GM21528 (cell line): ENCODE results near the gene GLS.
"Not testable (repeated sequence)": the region's sequence is repeated elsewhere in the genome, so short reads cannot be mapped to it uniquely, and the experiment has no call there.

Source experiments
- ATAC-seq: cut with Tn5 transposase; IDR thresholded peaks from one replicate; pipeline ENCODE4 v1.9.1; 2021; ENCODE audit warnings: mild to moderate bottlenecking, moderate library complexity; ENCODE audit not compliant: unreplicated experiment, low FRiP score

The GLS gene

DNA sequence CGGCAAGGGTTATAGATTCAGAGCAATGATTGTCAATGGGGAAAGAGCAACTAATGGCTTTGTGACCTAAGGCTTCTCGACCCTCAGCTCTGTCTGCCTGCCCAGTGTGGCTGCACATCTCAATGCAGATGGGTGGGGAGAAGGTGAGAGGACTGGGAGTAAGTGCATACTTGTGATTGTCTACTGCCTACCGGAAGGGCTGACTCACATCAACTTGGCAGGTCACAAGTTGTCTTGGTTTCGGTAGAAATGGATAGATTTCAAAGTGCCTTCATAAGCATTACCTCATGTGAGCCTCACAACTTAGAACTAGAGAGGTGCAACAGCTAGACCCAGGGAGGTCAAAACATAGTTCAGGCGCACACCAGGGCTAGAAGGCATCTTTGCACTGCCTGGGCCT lies 104.0 kb downstream of the GLS start:
- no peak for ATAC-seq

DNA sequence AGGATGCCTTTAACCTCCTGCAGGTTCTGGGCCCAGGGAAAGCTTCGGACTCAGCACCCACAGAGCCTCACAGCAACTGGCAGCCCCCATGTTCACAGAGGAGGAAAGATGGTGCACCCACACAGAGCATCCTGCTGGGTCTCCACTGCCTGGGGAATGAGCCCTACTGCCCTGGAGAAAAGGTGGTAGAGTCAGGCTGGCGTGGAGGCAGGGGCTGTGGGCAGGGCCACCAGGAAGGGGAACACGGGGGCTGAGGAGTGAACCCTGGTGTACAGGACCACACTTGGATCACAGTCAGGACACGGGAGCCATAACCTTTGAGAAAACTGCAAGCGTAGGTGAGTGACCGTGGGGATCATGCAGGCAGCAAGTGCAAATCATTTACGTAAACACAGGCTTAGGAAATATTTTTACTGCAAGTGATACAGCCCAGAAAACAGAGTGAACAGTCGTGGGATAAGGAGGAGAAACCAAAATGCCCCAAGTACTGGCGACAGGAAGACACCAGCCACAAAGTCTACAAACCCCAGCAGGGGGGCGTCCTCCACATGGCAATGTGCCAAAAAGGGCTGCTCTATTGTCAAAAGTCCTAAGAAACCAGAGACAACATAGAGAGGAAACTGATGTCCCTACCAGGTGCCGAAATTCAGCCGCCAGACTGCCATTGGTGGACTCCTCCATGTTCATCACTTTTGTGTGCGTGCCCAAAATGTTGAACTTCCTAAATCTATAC lies 105.8 kb downstream of the GLS start:
- no peak for ATAC-seq

DNA sequence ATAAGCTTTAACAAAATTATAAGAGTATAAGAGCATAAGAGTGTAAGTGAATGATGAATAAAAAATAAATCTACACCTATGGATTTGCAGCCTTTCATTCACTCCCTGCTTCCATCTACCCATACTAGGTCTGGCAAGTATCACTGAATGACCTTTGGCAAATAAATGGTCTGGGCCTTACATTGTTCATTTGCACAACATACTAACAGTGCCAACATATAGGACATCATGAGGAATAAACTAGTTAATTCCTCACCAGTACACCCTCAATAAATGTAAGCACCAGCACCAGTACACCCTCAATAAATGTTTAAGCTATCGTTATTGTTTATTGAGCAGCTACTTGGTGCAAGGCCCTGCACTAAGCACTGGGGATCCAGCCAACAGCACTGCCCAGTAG lies 106.5 kb downstream of the GLS start:
- no peak for ATAC-seq

DNA sequence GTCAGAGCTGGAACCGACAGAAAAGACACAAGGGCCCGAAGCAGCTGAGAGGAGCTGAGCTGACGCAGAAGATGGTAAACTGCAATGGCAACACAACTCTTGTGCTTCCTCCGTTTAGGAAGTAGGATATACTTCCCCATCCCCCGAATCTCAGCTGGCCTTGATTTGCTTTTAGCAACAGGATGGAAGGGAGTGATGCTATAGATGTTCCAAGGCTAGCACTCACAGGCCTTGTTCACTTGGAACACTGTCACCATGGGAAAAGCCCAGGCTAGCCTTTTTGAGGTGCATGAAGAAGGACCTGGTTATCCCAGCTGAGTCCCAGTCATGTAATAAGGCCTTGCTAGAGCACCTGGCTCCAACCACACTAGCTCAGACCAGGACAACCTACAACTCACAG lies 107.3 kb downstream of the GLS start:
- ATAC-seq, result no peak

DNA sequence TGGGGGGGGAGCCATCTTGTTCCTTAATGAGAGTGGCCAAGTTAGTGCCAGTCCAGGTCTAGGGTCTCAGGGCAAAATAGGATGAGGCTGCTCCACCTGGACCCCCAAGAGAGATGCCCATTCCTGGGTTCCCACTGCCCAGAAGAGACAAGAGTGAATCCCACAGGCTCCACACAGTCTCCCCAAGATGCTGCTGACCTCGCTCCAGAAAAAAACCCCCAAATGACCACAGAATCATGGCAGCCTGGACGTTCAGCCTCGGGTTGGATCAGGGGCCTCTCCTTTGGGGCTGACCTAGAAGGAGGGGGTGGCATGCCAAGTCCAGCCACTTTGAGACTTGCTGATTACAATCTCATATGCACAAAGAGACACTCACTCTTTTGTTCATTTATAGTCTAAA lies 108.3 kb downstream of the GLS start:
- ATAC-seq, result no peak

DNA sequence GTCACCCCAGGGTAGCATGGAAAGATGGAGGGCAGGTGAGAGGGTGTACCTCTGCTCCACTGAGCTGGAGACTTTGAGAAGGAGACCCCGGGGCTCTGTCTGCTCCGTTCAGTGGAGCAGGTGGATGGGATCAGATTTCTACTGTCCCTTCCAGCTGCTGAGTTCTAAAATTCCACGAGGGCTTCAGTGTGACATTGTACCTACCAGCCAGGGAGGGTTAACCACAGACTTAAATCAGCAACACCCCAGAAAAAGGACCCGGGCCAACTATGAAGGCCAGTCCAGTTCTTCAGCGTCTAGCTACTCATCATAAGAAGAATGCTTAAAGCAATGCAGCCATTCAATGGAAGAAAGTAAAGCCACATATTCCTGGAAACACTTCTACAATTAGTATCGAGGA lies 109.5 kb downstream of the GLS start:
- ATAC-seq, result no peak

DNA sequence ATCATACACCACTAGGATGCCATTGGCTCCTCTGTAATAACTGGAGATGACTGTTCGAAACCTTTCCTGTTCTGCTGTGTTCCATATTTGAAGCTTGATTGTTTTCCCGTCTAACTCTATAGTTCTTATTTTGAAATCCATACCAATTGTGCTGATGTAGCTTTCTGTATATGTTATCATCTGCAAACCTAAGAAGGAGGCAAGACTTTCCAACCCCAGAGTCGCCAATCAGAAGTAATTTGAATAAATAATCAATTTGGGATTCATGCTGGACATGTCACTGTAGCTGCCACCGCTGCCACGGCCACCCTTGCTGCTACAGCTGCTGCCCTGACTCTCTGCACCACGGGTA lies 112.6 kb downstream of the GLS start:
- no peak for ATAC-seq

DNA sequence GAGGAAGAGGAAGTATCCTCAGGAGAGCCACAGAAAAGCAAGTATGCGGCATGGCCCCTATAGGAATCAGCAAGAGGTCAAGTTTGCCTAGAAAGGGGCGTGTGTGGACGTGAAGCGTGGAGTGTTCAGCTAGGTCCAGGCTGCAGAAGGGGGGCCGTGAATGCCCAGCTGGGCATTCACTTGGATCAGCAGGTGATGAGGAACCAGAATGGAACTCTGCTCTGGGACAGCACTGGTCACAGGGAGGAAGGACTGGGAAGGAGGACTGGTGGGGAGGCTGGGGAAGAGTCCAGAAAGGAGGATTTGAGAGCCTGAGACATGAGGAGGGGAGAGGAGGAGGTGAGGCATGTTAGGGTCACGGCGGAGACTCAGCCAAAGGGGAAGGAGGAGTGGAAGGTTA lies 113.5 kb downstream of the GLS start:
- ATAC-seq, result no peak

DNA sequence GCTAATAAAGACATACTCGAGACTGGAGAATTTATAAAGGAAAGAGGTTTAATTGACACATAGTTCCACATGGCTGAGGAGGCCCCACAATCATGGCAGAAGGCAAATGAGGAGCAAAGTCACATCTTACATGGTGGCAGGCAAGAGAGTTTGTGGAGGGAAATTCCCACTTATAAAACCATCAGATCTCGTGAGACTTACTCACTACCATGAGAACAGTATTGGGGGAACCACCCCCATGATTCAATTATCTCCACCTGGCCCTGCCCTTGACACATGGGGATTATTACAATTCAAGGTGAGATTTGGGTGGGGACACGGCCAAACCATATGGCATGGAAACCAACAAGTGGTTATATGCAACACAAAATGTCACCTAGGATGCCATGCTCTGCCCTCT lies 114.7 kb downstream of the GLS start:
- ATAC-seq, result not testable (repeated sequence)

DNA sequence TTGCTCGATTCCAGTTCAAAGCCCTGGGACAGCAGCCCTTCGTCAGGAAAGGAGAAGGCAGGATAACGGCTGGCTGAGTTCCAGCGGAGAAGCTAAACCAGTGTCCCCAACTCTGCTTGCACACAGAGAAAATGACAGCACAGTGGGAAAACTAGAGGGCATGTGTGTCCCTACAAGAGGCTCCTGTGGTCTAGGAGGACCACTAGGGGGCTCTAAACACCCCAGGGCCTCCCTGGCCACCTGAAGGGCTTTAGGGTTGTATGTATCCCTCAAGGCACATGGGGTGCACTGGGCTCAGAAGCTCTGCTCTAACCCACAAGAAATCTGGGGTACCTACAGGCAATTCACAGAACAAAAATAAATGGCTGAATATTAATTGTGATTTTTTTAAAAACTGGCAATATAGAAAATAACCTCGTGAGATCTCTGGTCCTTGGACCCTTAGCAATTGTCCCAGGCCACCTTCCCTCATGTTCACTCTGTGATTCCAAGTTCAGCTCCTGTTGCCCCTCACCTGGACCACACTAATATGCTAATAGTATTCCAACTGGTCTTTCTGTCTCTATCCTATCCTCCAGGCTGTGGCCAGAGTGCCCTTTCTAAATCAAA lies 115.8 kb downstream of the GLS start:
- no peak for ATAC-seq

DNA sequence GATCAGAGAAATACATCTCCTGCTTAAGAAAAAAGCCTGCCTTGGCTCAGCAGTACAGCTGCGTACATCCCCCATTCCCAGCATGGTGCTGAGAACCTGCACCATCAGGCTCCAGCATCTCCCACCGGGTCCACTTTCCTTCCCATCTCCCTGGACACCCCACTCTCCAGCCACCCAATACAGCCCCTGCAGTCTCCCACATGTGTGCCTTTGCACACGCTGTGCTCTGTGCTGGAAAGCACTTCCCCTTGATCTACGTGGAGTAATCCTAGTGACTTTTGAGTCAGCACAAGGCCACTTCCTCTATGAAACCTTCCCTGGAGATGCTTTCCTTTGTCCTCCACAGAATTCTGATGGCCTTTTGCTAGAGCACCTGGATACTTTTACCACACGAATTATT lies 116.3 kb downstream of the GLS start:
- no peak for ATAC-seq

DNA sequence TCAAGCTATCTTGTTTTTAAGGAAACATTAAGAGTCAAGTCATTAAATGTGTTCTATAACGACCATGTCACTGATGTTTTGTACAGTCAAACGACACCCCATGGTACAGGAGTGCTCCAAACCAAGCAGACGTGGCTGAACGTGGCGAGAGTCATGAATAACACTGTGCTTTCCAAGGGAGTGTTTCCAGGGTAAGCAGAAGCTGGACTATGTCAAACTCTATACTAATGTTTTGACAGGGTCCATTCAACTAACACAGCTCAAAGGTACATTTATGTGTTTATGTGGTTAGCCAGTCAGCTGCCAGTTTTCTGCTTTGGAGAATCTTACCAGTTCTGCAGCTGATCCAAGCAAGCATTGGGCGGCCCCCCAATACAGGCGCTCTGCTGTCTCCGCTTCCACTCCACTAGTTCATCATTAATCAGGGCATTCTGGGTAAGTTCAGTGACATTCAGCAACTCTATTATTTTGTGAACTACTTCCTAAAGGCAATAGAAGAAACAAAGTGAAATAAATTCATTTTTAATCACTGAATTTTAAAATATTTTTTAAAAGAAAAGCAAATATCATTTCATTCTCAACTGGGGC lies 117.0 kb downstream of the GLS start:
- ATAC-seq, result no peak

DNA sequence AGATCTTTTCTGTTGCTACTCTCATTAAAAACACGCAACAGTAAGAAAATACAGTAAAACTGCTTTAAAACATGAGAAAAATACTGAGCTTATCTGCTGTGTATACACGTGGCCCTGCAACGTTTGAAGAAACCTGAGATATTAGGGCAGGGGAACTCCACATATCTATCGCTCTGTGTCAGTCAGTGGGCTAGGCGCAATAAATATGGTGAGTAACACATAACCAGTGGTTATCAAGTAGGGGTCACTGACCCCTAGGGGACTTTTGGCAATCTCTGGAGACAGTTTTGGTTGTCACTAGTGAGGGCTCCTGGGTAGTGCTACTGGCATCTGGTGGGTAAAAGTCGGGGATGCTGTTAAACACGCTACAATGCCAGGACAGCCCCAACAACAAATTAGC lies 118.4 kb downstream of the GLS start:
- ATAC-seq, result no peak

DNA sequence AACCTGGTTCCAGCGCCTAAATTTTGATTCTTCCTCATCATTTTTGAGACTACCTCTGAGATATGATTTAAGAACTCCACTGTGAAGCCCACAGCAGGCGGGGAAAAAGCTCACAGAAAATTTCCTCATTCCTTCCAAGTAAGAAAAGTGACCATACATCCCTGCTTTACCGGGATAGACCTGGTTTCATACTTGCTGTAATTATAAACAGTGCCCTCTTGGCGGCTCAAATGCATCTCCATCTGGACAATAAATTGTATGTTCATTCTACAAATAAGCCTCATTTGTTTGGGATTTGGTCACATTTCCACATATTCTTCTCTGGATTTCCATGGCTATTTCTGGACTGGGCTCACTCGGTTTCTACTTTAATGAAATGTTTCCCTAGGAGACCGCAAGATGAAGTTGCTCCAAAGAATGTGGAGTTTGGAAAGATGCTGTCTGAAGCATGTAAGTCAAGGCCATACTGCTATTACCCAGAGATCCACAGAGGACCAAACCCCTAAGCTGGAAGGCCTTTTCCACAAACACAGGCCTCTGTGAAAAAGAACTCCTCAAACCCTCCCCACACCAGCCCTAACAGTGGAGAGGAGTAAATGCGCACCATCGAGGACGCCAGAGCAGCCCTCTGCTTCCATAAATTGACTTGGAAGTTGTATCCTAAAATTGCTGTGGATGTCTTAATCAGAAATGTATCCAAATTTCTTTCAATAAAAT lies 119.5 kb downstream of the GLS start:
- ATAC-seq, result no peak

DNA sequence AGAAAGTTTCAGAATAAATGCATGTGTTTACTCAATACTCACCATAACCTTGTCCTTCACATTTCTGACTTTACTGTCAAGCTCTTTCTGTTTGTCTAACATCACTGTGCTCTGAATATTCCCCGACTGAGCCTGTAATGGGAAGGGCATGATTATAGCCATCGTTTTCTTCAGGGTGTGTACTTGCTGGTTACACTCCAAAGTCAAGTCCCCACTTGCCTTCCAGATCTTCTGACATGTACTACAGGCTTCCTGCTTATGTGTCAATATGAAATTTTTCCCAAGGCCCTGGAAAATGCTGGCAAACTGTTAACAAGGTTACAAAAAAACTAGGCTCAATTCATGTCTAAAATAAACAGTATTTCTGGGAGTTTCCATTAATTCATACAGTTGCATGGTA lies 120.4 kb downstream of the GLS start:
- no peak for ATAC-seq

DNA sequence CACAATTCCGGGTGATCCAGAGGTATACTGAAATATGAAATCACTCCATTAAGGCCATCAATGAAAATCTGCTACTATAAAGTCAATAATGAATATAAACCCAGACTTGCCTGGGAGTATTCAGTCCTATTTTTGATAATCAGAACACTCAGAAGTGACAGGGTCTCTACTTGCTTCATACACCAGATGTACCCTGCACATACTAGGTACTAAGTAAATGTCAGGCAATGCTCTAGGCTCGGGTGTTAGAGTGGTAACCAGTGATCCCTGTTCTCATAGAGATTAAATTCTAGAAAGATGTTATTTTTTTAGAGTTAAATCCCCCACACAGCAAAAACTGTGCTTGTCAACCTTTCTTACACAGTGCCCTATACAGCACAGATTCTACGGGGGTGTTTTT lies 121.0 kb downstream of the GLS start:
- no peak for ATAC-seq

DNA sequence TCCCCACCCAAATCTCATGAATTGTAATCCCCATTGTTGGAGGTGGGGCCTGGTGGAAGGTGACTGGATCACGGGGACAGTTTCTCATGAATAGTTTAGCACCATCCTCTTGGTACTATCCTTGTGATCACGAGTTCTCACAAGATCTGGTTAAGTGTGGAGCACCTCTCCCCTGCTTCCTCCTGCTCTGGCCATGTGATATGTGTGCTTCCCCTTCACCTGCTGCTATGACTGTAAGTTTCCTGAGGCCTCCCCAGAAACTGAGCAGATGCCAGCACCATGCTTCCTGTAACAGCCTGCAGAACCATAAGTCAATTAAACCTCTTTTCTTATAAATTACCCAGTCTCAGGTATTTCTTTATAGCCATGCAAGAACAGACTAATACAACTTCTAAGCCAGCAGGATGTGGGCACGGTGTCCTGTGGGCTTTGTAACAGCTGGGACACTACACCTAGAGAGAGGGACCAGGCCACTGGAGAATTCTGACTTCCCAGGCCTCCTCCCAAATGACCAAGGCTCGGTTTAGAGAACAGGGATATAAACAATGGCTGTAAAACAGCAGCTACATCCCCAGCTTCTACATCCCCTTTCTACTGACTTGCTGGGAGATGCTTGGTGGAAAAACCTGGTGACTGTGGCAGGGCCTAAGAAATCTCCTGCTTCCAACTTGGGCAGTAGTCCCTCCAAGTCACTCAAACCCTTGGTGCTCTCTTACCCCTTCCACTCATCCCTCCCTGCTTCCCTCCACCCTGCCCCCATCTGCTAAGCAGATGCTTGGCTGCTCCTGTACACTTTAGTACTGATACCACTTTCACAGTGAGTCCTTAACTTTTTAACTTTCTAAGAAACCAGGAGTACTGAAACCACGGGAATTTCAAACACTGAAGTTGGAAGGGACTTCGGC lies 123.0 kb downstream of the GLS start:
- ATAC-seq, result no peak

DNA sequence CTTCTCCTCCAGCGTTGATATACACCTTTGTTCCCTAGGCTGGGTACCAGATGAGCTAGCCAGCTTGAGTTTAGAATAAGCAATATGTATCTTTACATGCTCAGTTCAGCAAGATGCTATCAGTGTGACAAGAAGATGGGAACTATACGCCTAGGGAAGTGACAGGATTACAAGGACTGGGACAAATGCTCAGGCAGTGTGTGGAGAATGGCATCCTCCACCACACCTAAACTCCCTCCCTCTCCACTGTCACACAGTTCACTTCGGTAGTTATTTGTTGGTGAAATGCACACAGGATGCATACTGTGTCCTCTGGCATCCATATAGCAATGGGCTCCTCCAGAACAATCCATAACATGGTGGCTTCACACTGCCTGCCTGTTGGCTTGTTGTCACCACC lies 125.7 kb downstream of the GLS start:
- ATAC-seq, result no peak

DNA sequence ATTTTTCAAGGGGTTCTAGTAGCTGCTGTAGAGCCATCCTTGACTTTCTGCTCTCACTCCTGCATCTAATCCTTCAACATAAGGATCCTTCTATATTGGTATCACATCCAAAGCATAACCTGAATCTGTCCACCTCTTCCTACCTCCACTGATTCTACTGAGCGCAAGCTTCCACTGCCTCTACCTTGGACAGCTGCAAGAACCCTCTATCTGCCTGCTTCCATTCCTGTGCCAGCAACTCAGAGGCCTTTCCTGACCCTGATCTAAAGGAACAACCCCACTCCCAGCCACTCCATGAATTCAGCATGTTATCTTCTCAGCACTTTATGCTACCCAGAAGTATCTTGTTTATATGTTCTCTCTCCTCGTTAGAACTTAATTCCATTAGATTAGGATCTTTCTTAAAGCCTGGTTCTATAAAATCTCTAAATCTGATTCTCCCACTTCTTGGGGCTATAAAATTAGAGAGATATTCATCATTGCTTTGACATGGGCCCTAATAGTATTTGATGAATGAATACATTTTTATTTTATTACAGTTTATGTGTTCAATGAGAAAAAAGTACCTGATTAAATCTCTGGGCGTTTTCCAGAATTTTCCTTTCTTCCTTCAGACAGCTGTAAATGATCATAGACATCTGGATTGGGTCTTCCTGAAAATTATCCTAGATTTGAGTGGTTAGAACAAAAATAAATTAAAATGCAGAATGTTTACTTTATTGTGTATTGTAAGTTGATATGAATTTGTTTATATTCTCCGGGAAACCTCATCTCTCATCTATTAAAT lies 126.6 kb downstream of the GLS start:
- no peak for ATAC-seq

DNA sequence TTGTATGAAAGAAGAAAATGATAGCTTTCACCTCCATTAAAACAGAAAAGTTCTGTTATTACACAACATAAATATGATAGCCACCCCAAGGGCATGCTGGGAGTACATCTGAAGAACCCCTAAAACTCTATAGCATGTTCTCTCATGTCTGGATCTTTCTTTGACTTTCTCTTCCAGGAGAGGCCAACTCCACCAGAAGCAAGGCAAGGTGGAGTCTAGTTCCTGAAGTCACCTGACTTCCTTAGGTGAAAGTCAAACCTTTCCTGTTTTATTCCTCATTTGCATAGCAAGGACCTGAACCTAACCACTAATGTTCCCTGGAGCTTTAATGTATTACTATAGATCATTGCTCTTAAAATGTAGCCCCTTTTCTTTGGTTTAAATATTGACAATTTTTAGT lies 127.7 kb downstream of the GLS start:
- ATAC-seq, result no peak
